Vagina (tissue), 2 donors: ENCODE data around the gene VMP1.

ENCODE experiments used
- POLR2A ChIP-seq, 2 donors: fragments of 450-650 bp; IDR thresholded peaks; one replicate each; pipeline ENCODE4 v1.6.1; 2017; ENCODE audit warnings: antibody characterized with exemption in 2 of 2, mild to moderate bottlenecking in 2 of 2, moderate library complexity in 2 of 2
- TF ChIP-seq, protein P1 (sequence below), 3 experiments: fragments of 450-650 bp in 2 of 3; fragments of 200-600 bp in 1 of 3; sonication (generic) in 1 of 3; IDR thresholded peaks; one replicate each; pipeline ENCODE4 v1.5.1; 2017 to 2019; ENCODE audit warnings: antibody characterized with exemption in 3 of 3, mild to moderate bottlenecking in 2 of 3, moderate library complexity in 2 of 3

DNA sequence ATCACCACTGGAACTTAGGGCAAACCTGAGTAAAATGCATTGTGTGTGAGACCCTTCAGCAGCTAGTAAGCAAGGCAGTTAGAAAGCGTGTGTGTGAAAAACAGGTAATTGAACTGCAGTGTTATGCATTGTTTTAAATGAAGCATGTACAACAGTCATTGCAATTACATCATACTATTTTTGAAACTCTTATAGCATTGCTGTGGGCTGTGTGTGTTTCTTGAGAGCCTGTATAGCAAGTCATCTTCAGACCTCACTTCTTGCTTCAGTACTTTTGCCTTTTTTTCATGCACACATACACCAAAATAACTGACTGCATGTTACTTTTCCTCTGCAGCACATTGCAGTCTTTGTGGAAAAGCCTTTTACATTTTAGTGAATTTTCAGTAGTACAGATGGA lies 19.4 kb upstream of the VMP1 start:
- TF ChIP-seq, protein P1, sequence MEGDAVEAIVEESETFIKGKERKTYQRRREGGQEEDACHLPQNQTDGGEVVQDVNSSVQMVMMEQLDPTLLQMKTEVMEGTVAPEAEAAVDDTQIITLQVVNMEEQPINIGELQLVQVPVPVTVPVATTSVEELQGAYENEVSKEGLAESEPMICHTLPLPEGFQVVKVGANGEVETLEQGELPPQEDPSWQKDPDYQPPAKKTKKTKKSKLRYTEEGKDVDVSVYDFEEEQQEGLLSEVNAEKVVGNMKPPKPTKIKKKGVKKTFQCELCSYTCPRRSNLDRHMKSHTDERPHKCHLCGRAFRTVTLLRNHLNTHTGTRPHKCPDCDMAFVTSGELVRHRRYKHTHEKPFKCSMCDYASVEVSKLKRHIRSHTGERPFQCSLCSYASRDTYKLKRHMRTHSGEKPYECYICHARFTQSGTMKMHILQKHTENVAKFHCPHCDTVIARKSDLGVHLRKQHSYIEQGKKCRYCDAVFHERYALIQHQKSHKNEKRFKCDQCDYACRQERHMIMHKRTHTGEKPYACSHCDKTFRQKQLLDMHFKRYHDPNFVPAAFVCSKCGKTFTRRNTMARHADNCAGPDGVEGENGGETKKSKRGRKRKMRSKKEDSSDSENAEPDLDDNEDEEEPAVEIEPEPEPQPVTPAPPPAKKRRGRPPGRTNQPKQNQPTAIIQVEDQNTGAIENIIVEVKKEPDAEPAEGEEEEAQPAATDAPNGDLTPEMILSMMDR (IDR thresholded peaks at IDR 0.05) = no peak
- TF ChIP-seq POLR2A (IDR thresholded peaks at IDR 0.05) = no peak
